Endothelial cell of umbilical vein (primary cell): ENCODE data around the gene SHBG.

ENCODE experiments used
- CTCF ChIP-seq, 2 donors: IDR thresholded peaks; 1 replicate in 1 of 2; 2 replicates in 1 of 2; pipeline ENCODE4 v1.5.1; 2011; ENCODE audit warnings: low read length in 2 of 2, mild to moderate bottlenecking in 2 of 2, moderate library complexity in 2 of 2, control low read depth in 1 of 2, inconsistent platforms in 1 of 2, low read depth in 1 of 2; ENCODE audit not compliant: insufficient read depth in 1 of 2; ENCODE audit errors: extremely low read depth in 1 of 2
- EZH2 ChIP-seq: IDR thresholded peaks from 2 replicates; pipeline ENCODE4 v1.6.1; 2012; ENCODE audit warnings: borderline replicate concordance, low read depth, mild to moderate bottlenecking, moderate library complexity, low read length, inconsistent platforms; ENCODE audit not compliant: severe bottlenecking
- FOS ChIP-seq: IDR thresholded peaks from 2 replicates; pipeline ENCODE4 v1.6.1; 2011; ENCODE audit warnings: mild to moderate bottlenecking, low read length, moderate library complexity, borderline replicate concordance; ENCODE audit not compliant: insufficient read depth
- MYC ChIP-seq: IDR thresholded peaks from one replicate; pipeline ENCODE4 v1.6.1; 2011; ENCODE audit warnings: mild to moderate bottlenecking, low read depth, low read length
- POLR2A ChIP-seq: IDR thresholded peaks from 2 replicates; pipeline ENCODE4 v1.6.1; 2012; ENCODE audit warnings: low read depth, mild to moderate bottlenecking, control low read depth, low read length
- POLR2AphosphoS5 ChIP-seq: IDR thresholded peaks from 2 replicates; pipeline ENCODE4 v1.6.1; 2012; ENCODE audit warnings: low read depth, mild to moderate bottlenecking, control low read depth, low read length, moderate library complexity; ENCODE audit not compliant: insufficient read depth
- TF ChIP-seq, protein P1 (sequence below): IDR thresholded peaks from 2 replicates; pipeline ENCODE4 v1.6.1; 2011; ENCODE audit not compliant: insufficient read depth, insufficient read length

- no peak for TF ChIP-seq CTCF (IDR thresholded peaks at IDR 0.05; ENCODE audit: extremely low read depth in 1 of 2, insufficient read depth in 1 of 2, low read depth in 1 of 2, low read length in 2 of 2)
- no peak for TF ChIP-seq POLR2A
- no peak for TF ChIP-seq POLR2AphosphoS5
- no peak for TF ChIP-seq MYC
- TF ChIP-seq EZH2 = no peak
- TF ChIP-seq, protein P1, sequence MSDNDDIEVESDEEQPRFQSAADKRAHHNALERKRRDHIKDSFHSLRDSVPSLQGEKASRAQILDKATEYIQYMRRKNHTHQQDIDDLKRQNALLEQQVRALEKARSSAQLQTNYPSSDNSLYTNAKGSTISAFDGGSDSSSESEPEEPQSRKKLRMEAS = no peak
- no peak for TF ChIP-seq FOS
Observed at GRCh38 chr17:7652388-7653356, 22.7 kb downstream of the SHBG start.
